ENCODE data around the gene FBXO41. TPM values are rescaled to one million over a fixed set of nuclear protein-coding genes. Genes with fewer than 3 reads are reported as not detected.

FBXO41 gene
- total RNA-seq, 3 donors from 2014 or later (not counting 1 experiment from before 2014, with no cell fraction given): 11.5 to 16.4 (median 13.8) TPM

DNA sequence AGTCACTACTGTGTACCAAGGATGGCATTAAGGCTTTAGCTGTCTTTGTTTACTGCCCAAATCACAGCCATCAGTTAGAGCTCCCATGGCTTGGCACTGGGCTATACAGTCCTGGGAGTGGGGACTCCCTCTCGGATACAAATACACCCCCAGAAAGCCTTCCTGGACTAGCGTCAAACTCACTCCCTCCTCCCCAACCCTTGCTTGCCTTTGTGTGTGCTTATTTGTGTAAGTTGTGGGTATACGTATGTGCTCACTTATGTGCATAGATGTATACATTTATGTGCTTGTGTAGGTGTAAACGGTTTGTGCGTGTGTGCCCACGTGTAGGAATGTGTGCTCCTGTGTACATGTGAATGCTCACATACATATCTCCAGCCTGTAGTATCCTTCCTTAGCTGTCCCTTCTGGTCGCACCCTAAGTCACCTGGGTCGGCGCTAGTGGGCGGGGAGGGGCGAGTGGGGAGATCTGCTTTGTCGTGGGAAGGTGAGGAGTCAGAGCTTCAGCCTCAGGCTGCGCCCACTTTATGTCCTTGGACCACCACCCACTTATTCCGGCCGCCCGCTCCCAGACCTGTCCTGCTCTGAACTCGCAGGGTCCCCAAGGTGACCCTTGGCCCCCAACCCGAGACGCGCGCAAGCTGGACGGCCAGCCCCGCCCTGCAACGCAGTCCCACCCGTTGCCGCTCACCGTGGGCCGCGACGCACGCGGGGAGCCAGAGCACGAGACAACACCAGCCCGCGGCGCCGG is 51.7 kb downstream of the FBXO41 start:
- Histone ChIP-seq H3K36me3 (ENCODE audit: control insufficient read depth, insufficient read depth, low read length) (no peaks in the 10 kb centered on the region), H3K27me3 (ENCODE audit: control insufficient read depth, insufficient read depth, low read length) (no peaks in the 10 kb centered on the region), H3K9me3 (ENCODE audit: control insufficient read depth, insufficient read depth, low read length) (no peaks in the 10 kb centered on the region), H3K4me3 (ENCODE audit: low read length) (peak overlapping the region; percentile 97), H3K27ac (ENCODE audit: low read length) (no peak overlapping the region), H3K4me1 (ENCODE audit: control insufficient read depth, insufficient read depth, low read length) (peaks cover 17% of the 10 kb centered on the region)
- peaks cover 31 to 47% of the 10 kb centered on the region in 2 donors for H3K4me1 Mint-ChIP-seq
- H3K27me3 Mint-ChIP-seq (ENCODE audit: low read depth in 2 of 2): no peaks in the 10 kb centered on the region
- intact Hi-C loops (cut with micrococcal nuclease): loop anchor here (1.0 to 10.0 kb wide), 3 partner anchors 18 to 1222 kb away; partner anchors contain the start of genes EGR4, INO80B, SMYD5 and WBP1
- DNase-seq (peak in 1 of 2 donors; percentile 46), ATAC-seq (no peak)
- WGBS (ENCODE audit: insufficient coverage): 4% methylated on average over 36 of the region's 37 CpGs
- peak overlapping the region; percentile 96 for H3K4me3 Mint-ChIP-seq
- no peaks in the 10 kb centered on the region for H3K9me3 Mint-ChIP-seq
- H3K27ac Mint-ChIP-seq: peak overlapping the region; percentile 94 to 96
- TF ChIP-seq, protein P1, sequence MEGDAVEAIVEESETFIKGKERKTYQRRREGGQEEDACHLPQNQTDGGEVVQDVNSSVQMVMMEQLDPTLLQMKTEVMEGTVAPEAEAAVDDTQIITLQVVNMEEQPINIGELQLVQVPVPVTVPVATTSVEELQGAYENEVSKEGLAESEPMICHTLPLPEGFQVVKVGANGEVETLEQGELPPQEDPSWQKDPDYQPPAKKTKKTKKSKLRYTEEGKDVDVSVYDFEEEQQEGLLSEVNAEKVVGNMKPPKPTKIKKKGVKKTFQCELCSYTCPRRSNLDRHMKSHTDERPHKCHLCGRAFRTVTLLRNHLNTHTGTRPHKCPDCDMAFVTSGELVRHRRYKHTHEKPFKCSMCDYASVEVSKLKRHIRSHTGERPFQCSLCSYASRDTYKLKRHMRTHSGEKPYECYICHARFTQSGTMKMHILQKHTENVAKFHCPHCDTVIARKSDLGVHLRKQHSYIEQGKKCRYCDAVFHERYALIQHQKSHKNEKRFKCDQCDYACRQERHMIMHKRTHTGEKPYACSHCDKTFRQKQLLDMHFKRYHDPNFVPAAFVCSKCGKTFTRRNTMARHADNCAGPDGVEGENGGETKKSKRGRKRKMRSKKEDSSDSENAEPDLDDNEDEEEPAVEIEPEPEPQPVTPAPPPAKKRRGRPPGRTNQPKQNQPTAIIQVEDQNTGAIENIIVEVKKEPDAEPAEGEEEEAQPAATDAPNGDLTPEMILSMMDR (IDR thresholded peaks at IDR 0.05): no peak
- no peaks in the 10 kb centered on the region for H3K36me3 Mint-ChIP-seq

DNA sequence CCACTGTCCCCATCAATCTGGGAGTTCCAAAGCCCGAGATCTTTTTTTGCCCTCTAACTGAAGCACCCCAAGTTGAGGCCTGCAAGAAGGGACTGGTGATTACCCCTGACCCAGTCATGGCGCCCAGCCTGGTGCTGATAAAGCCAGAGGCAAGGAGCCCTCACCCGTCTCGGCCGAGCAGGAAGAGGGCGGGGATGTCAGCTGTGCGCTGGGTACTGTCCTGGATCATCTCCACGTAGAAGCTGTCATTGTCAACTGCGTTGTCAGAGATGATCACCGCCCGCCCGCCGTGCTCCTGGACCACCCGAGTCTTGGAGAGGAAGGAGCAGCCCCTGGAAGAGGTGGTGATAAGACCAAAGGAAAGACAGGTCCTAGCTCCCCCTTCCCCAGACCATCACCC is 55.6 kb downstream of the FBXO41 start:
- Mint-ChIP-seq H3K36me3 (no peaks in the 10 kb centered on the region), H3K9me3 (no peaks in the 10 kb centered on the region), H3K27me3 (ENCODE audit: low read depth in 2 of 2) (no peaks in the 10 kb centered on the region), H3K4me3 (no peak overlapping the region), H3K4me1 (peaks cover 4 to 14% of the 10 kb centered on the region in 2 donors), H3K27ac (no peak overlapping the region)
- TF ChIP-seq, protein P1 (IDR thresholded peaks at IDR 0.05): no peak
- H3K27me3 ChIP-seq (ENCODE audit: control insufficient read depth, insufficient read depth, low read length): no peaks in the 10 kb centered on the region
- intact Hi-C loops (cut with micrococcal nuclease): no loop called here
- peaks cover 9% of the 10 kb centered on the region for H3K4me1 ChIP-seq (ENCODE audit: control insufficient read depth, insufficient read depth, low read length)
- no peak for DNase-seq
- H3K36me3 ChIP-seq (ENCODE audit: control insufficient read depth, insufficient read depth, low read length): peaks cover 3% of the 10 kb centered on the region
- H3K9me3 ChIP-seq (ENCODE audit: control insufficient read depth, insufficient read depth, low read length): no peaks in the 10 kb centered on the region
- no peak overlapping the region for H3K27ac ChIP-seq (ENCODE audit: low read length)
- no peak for ATAC-seq
- no peak overlapping the region for H3K4me3 ChIP-seq (ENCODE audit: low read length)
- WGBS (ENCODE audit: insufficient coverage): 96% methylated on average over 13 of the region's 14 CpGs

DNA sequence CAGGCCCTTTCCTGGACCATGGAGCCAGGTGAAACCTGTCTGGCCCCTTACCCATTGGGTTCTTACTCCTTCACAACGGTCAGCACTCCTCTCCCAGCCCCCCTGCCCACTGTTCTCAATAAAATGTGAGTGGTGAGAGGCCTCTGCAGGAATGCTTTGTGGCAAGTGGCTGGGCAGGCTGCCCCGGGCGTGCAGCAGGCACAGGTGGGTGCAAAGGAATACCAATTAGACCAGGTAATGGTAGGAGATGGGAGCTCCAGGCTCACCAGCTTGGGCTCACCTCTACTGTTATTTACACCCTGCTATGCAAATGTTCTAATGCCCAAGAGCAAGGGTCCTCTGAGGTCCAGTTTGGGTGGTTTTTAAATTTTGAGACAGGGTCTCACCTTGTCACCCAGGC is 57.2 kb downstream of the FBXO41 start:
- no peak overlapping the region for H3K27ac ChIP-seq (ENCODE audit: low read length)
- H3K4me3 ChIP-seq (ENCODE audit: low read length): no peak overlapping the region
- no peaks in the 10 kb centered on the region for H3K27me3 ChIP-seq (ENCODE audit: control insufficient read depth, insufficient read depth, low read length)
- Mint-ChIP-seq H3K27ac (no peak overlapping the region), H3K4me1 (no peaks in the 10 kb centered on the region), H3K36me3 (no peaks in the 10 kb centered on the region), H3K9me3 (no peaks in the 10 kb centered on the region), H3K27me3 (ENCODE audit: low read depth in 2 of 2) (no peaks in the 10 kb centered on the region), H3K4me3 (no peak overlapping the region)
- H3K9me3 ChIP-seq (ENCODE audit: control insufficient read depth, insufficient read depth, low read length): no peaks in the 10 kb centered on the region
- peaks cover 9% of the 10 kb centered on the region for H3K36me3 ChIP-seq (ENCODE audit: control insufficient read depth, insufficient read depth, low read length)
- TF ChIP-seq, protein P1 (IDR thresholded peaks at IDR 0.05): no peak
- DNase-seq: no peak
- intact Hi-C loops (cut with micrococcal nuclease): no loop called here
- WGBS (ENCODE audit: insufficient coverage): 87% methylated on average over 2 of the region's 3 CpGs
- no peaks in the 10 kb centered on the region for H3K4me1 ChIP-seq (ENCODE audit: control insufficient read depth, insufficient read depth, low read length)
- ATAC-seq: no peak
